Suprapubic skin (tissue), 3 donors: Measurements from ENCODE around the gene IGSF22.

Experiments used
- CTCF ChIP-seq, 2 donors: fragments of 200-600 bp in 1 of 2; fragments of 450-650 bp in 1 of 2; sonication (generic) in 1 of 2; IDR thresholded peaks; one replicate each; pipeline ENCODE4 v1.5.1; 2016 to 2019; ENCODE audit warnings: antibody characterized with exemption in 2 of 2, mild to moderate bottlenecking in 1 of 2, moderate library complexity in 1 of 2
- EP300 ChIP-seq: sonication (generic); formaldehyde crosslinking; IDR thresholded peaks from one replicate; pipeline ENCODE4 v1.6.1; 2017; ENCODE audit warnings: antibody characterized with exemption
- POLR2A ChIP-seq, 2 donors: fragments of 450-650 bp; IDR thresholded peaks; one replicate each; pipeline ENCODE4 v1.6.1; 2017; ENCODE audit warnings: antibody characterized with exemption in 2 of 2, mild to moderate bottlenecking in 2 of 2, moderate library complexity in 2 of 2

GRCh38 chr11:18730020-18730419, 4.0 kb upstream of the IGSF22 start:
- TF ChIP-seq CTCF (IDR thresholded peaks at IDR 0.05) (no peak), EP300 (no peak), POLR2A (IDR thresholded peaks at IDR 0.05) (no peak)
